ENCODE data around the gene RPRML. TPM values are rescaled to one million over a fixed set of nuclear protein-coding genes. Genes with fewer than 3 reads are reported as not detected.
A peak's percentile ranks its signal among the peaks of the same experiment; 100 is the strongest.

RPRML gene
- total RNA-seq, 1 experiment from 2014 or later: not detected

DNA sequence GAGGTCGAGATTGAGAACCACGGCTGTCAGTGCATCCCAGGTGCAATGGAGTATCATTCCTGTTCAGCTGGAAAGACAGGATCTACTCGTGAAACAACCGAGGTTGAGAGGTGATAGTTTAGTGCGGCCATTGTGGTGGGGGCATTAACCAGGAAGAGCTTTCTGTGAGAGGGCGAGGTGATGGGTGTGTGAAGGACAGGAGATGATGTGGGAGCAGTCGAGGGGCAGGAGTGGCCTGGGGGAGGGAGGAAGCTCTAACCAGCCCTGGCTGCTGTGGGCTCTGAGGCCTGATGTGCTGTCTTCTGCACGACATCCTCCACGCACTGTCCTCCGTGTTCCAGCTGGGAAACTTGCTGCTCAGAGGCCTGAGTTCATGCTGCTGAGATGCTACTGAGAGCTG, 34.1 kb downstream of the RPRML start:
- no peak for DNase-seq (ENCODE audit: low read depth)

DNA sequence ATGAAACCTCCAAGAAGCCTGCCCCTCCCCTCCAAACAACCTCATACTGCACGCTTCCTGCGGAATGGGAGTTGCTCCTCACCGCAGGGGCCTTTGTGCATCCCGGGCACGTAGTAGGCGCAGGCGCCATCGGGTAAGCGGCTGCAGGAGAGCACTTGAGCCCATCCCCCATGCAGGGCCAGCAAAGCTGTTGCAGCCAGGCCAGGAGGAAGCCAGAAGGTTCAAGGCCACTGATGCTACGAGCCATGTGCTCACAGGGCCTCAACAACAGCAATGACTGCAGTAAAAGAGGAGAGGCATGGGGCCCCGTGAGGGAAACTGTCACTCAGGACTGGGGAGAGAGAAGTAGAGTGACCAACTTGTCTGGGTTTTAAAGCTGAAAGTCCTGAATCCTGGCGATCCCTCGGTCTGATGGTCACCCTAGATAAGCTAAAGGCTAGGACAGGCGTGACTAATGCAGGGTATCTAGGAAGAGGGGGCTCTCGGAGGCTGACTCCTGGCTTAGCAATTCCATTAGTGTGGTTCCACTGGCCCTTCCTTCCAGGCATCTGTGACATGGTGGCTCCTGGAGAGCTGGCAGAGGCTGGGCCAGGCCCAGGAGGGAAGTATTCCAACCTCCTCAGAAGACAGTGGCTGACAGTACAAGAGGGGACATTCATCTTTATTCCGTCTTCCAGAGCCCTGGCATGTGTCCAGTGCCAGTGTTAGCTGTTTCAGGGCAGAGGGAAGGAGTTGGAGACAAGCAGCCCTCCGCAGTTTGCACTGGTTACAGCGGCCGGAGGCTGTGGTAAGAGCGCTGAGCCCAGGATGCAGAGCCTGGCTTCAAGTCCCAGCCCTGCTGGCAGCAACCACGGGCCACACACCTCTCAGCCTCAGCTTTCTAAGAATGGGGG, 35.3 kb downstream of the RPRML start:
- no peak for DNase-seq (ENCODE audit: low read depth)

DNA sequence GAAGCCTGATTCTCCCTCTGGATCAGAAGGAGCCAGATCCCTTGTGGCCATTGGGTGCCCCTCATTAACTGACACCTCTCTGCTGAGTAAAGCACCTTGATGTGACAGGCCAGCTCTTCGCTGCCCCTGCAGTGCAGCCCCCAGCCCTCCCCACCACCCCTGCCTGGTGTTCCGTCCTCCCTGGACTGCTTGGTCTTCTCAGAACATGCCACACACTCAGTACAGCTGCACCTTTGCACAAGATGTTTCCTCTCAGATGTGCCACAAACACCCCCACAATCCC, 35.9 kb downstream of the RPRML start:
- DNase-seq (ENCODE audit: low read depth): no peak

DNA sequence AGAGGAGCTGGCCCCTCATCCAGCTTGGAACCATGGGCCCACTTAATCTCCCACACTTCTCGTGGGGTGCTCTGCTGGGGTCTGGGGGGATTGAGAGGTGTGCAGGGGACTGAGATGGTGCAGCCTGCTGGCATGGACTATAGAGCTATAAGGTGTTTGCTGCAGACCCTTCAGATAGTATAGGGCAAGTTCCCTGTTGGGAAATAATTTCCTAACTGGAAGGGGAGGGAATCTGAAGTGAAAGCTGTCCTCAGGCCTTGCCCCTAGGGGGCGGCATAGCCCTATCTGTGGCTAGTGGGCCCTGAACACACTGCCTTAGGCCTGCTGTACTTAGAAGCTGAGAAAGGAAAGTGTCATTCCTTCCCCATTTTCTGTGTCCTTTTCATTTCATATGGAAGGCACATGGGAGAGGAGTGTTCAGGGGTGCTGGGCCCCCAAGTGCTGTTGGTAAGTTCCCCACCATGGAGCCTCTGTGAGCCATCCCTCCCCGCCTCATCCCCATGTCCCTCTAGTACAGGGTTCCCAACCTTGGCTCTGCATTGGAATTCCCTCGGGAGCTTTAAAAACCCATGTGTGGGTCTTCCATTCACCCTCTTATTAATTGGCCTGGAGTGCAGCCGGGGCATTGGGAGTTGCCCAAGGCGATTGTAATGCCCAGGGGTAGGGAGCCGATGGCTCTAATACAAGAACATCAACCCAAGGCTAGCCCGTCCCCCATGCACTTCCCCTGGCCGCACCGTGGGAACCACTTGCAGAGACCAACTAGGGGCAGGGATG, 36.4 kb downstream of the RPRML start:
- peak; percentile 62 for DNase-seq (ENCODE audit: low read depth)

DNA sequence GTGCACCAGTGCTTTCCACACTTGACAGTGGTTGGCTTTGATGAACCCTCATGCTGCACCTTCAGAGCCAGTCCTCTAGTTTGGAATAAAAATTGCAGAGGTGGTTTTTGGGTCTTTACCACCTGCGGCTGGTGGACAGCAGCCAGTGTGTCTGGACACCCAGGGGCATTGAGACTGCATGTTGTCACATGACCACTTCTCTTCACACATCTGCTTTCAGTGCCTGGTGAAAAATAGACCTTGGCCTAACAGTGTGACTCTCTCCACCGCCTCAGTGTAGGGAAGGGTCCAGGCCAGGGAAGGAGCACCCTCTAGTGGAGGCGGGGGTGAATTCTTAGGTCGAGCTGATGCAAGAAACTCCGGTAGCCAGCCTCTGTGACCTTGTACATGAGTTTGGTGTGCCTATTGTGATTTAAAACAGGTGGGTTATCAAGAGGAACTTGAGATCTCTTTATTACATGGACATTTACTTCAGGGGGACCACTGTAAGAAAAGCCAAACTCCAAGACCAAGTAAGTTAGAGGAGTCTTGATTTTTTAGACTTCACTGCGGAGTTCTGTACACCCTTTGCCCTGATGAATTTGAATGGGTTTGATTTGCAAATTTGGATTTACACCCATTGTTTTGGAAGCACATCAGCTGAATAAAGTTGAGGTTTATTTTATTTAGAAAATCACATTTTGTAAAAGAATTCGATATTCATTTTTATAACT, 38.2 kb downstream of the RPRML start:
- DNase-seq (ENCODE audit: low read depth): peak; percentile 57

DNA sequence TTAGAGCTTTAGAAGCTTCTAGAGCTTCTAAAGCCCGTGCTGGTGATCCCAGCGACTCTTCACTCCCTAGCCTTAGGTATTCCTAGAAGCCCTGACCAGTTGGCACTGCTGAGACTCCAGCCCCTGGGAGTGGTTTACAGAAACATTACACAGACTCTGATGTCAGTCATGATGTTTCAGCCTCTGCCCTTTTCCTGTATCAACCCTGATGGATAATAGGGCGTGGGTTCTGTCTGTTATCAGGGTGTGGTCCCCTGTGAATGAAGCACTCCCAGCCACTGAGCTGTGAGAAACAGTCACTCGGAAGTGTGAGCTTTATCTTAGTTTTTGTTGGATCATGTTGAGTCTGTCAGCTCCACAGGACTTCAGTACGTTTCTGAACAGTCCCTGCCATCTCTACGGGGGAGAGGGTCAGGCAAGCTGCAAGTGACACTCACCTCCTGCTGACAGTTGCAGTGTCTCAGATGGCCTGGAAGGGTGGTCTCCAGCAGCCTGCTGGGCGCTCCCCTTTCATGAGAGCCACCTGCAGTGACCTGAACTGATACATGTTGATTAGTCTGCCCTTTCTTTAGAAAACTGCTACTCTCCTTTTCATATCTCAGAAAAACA, 43.3 kb downstream of the RPRML start:
- DNase-seq (ENCODE audit: low read depth): no peak

DNA sequence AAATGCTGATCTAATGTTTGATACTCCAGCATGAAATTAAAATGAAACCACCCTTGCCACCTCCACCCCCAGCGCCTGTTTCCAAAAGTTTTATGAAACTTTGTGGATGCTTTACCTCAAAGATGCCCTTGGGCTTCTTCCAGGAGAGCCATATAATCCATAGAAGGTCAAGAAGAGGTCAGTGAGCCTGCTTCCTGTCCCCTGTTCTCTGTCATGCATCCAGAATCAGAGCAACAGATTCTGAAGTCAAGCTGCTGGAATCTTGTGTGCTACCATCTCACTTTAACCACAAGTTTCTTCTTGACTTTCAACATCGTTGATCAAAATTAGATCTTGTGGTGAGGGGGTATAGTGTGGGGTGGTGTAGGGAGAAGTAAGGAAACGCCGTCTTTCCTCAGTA, 47.5 kb downstream of the RPRML start:
- no peak for DNase-seq (ENCODE audit: low read depth)

DNA sequence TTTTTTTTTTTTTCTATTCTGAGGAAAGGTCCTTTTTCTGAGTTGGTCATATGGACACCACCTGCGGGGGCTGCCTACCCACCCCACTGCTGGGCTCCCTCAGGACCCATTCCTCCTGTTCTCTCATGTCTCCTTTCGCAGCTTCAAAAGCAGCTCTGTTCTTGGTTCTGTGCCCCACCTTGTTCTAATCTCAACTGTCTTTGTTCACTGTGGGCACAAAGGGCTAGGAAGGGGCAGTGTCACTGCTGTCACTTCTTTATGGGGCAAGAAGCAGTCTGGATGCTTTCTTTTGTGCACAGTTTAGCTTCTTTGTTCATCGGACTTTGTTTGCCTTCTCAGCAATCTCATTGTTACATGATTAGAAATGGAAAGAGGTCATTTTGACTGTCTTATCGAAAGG, 49.0 kb downstream of the RPRML start:
- DNase-seq (ENCODE audit: low read depth): no peak

DNA sequence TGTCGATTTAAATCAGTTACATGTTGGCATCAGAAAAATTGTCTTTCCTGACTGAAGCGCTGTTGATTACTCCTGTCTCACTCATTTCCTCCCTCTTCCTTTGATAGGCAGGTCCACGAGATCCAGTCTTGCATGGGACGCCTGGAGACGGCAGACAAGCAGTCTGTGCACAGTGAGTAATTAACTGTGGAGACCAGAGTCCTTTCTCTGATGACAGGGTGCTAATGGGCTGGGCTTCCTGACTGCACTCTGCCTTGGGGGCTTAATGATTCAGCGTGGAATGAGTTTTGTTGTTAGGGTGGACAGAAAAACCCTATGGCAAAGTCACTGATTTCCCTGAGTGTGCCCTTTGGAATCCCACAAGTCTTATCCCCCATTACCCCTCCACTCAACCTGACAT, 49.6 kb downstream of the RPRML start:
- no peak for DNase-seq (ENCODE audit: low read depth)

DNA sequence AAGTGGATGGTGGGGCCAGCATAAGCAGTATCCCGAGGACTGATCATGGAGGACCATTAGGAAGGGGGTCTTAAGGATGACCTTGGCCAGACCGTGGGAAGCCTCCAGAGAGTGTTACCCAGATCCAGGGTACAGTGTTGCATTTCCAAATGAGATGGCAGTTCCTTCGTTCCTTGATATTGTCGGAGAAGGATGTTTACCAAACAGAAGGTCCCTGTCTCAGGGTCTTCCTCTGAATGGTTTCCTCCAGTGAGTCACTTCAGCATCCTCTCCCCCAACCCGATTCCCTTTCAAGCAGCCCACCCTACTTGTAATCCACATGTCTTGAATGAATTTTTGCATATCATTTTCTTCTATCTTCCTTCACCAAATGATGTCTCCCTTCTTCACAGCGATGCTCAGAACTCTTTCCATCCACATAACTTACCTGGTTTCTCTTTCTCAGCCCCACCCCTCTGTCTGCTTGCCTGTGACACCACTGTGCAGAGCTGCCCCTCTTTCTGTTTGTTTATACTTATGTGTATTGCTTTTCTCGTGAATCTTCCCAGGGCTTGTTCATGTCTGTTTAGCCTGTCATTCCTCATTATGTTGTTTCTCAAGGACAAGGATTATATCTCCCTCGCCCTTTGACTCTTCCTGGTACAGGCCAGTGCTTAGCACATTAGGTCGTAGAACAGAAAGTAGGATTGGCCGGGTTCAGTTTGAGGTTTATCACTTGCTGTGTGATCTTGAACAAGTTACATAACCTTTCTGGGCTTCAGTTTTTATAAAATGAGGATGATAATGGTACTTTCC, 50.4 kb downstream of the RPRML start:
- DNase-seq (ENCODE audit: low read depth): no peak

Other genes with a start within 250 kb of the RPRML start
- gene WNT3, start 160.6 kb downstream of the RPRML start, total RNA-seq (2014; rRNA removed): 0.57 and 1.0 TPM in 2 replicates
- not detected in 2 replicates for gene WNT9B, start 127.7 kb downstream of the RPRML start, total RNA-seq (2014; rRNA removed)
- gene GOSR2, start 56.1 kb downstream of the RPRML start, total RNA-seq (2014; rRNA removed): 28.7 and 39.2 TPM in 2 replicates
- gene CDC27, start 210.0 kb upstream of the RPRML start, total RNA-seq (2014; rRNA removed): 87.9 and 100 TPM in 2 replicates
- gene MYL4, start 230.1 kb upstream of the RPRML start, total RNA-seq (2014; rRNA removed): 0.69 TPM in 1 of 2 replicates, not detected in the other